ENCODE results near the gene ADGRV1. TPM values are rescaled to one million over a fixed set of nuclear protein-coding genes. Genes with fewer than 3 reads are reported as not detected.

Gene ADGRV1
- total RNA-seq, 4 donors from 2014 or later, result not detected

GRCh38 chr5:90882448-90882847 lies 323.9 kb downstream of the ADGRV1 start:
- no peak for TF ChIP-seq CTCF (IDR thresholded peaks at IDR 0.05; ENCODE audit: low read depth)

- TF ChIP-seq CTCF (IDR thresholded peaks at IDR 0.05; ENCODE audit: low read depth), result no peak
Observed at GRCh38 chr5:90885180-90885868, 326.7 kb downstream of the ADGRV1 start.

- no peak for TF ChIP-seq CTCF (IDR thresholded peaks at IDR 0.05; ENCODE audit: low read depth)
Observed at GRCh38 chr5:90886381-90886780, 327.8 kb downstream of the ADGRV1 start.

GRCh38 chr5:90888511-90889324 lies 330.1 kb downstream of the ADGRV1 start:
- no peak for TF ChIP-seq CTCF (IDR thresholded peaks at IDR 0.05; ENCODE audit: low read depth)

GRCh38 chr5:90889325-90889600 lies 330.7 kb downstream of the ADGRV1 start:
- no peak for TF ChIP-seq CTCF (IDR thresholded peaks at IDR 0.05; ENCODE audit: low read depth)

GRCh38 chr5:90890180-90890579 lies 331.6 kb downstream of the ADGRV1 start:
- no peak for TF ChIP-seq CTCF (IDR thresholded peaks at IDR 0.05; ENCODE audit: low read depth)

- TF ChIP-seq CTCF (IDR thresholded peaks at IDR 0.05; ENCODE audit: low read depth), result no peak
Observed at GRCh38 chr5:90894866-90895420, 336.3 kb downstream of the ADGRV1 start.
